ENCODE data around the gene CD3D.
A peak's percentile ranks its signal among the peaks of the same experiment; 100 is the strongest.

CD3D gene

DNA sequence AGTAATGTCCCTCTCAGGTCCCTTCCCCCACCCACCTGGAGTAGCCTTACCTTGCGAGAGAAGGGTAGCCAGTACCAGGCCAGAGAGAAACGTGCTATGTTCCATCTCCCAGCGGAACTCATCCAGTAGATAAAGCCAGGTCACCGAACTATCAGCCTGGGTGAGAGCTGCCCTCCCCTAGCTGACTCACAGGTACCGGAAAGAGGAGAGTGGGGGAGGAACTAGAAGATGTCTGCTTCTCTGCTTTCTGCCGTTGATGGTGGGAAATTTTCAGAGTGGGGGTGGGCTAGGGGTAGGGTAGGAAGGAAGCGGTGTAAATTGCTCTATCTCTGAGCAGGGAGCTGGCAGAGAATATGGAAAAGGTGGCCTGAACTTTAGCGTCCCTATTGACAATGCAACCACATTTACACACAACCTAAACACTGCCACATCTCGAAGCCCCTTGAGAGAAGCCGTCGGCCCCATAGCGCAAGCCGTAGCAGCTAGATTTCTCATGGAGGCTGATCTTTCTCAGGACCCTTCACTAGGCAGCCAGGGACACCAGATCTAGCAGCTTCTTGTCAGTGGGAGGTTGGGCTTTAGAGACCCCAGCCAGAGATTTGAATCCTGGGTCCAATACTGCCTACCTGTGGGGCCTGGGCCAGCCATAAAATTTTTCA is at the start of gene CD3D:
CD3D (minus strand) TSS at position 203 of the 659 bp plus-strand sequence; CDS start at position 105, 98 bp downstream.
- peak in 1 of 2 donors; percentile 56 for DNase-seq (ENCODE audit: extremely low read depth in 1 of 2, low read depth in 1 of 2)

DNA sequence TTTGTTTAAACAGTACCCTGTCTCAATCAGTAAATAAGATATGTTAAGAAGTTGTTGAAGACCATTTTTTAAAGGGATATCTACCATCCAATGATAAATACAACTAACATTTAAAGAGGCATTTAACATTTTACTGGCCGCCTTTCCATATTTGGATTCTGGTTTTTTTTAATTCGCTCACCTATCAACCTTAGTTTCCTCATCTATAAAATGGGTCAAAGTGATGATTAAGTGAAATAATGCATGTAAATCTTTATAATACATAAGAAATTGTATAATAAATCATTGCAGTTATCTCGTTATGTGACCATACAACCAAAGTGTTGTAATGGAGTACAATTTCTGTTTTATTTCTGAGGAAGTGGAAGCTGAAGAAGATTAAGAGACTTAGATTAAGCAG is 41.2 kb upstream of the CD3D start:
- DNase-seq (ENCODE audit: extremely low read depth in 1 of 2, low read depth in 1 of 2), result no peak

DNA sequence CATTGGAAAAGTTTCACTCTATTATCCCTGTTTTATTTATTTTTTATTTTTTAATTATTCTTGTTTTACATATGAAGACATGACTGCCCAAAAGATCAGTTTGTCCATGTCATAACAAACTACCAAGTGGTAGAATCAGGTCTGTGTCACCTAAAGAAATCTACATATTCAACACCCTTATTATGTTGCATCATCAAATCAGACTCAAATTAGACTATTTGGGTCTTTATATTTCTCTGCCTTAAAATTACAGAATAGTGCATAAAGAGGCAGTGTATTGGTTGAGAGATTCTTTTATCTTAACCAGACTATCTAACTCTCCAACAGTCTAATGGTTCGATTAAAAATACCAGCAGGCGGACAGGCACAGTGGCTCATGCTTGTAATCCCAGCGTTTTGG is 40.4 kb upstream of the CD3D start:
- no peak for DNase-seq (ENCODE audit: extremely low read depth in 1 of 2, low read depth in 1 of 2)

DNA sequence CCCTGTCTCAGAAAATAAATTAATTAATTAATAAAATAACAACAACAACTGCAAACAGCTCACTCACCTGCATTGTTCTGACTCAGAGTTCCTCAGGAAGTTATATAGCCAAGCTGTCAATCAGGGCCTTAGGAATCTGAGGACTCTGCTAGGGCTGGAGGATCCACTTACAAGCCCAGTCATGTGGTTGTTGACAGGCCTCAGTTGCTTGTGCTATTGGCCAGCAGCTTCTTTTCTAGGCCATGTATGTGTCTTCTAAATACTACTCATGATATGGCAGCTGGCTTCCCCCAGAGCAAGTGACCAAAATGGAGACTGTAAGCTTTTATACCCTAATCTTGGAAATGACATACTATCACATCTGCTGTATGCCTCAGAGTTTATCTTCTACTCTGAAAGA is 38.1 kb upstream of the CD3D start:
- no peak for DNase-seq (ENCODE audit: extremely low read depth in 1 of 2, low read depth in 1 of 2)

DNA sequence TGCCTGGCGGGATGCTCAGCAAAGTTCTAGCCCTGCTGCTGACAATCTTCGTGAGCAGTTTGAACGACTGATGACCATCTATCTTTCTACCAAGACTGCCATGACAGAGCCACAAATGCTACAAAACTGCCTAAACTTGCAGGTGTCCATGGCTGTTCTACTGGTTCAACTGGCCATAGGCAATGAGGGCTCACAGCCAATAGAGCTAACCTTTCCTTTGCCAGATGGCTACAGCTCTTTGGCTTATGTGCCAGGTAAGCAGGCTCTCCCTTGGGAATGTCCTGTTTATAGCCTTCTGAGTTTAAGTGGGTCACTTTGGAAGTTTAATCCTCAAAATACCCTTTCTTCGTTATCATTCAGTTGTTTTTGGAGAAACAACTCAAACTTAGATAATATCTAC is 37.0 kb upstream of the CD3D start:
- DNase-seq (ENCODE audit: extremely low read depth in 1 of 2, low read depth in 1 of 2), result no peak

DNA sequence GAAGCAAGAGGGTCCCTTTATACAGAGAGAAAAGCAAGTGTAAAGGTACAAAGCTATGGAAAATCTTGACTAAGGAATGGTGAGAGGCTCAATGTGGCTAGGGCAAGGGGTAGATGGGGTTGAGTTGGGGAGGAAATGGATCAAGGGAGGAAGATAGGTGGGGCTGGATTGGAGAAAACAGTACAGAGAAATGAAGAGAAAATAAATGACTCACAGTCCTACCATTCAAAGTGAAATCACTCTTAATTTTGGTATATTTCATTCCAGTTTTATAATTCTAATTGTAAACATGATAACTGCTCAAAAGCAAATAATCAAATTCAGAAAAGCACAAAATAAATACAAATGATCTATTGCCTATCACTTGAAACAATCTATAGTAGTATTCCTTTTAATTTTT is 33.5 kb upstream of the CD3D start:
- no peak for DNase-seq (ENCODE audit: extremely low read depth in 1 of 2, low read depth in 1 of 2)

DNA sequence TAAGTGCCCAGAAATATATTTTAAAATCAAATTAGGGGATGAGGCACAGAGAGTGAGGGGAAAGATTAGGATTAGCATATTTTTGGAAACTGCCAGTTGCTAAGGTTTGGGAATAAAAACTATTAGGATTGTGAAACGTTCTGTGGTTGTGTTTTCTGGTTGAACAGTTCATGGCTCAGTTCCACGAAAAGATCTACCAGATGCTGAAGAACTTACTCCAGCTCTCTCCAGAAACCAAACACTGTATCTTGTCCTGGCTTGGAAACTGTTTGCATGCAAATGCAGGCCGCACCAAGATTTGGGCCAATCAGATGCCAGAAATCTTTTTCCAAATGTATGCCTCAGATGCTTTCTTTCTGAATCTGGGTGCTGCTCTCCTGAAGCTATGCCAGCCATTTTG is 32.2 kb upstream of the CD3D start:
- no peak for DNase-seq (ENCODE audit: extremely low read depth in 1 of 2, low read depth in 1 of 2)

DNA sequence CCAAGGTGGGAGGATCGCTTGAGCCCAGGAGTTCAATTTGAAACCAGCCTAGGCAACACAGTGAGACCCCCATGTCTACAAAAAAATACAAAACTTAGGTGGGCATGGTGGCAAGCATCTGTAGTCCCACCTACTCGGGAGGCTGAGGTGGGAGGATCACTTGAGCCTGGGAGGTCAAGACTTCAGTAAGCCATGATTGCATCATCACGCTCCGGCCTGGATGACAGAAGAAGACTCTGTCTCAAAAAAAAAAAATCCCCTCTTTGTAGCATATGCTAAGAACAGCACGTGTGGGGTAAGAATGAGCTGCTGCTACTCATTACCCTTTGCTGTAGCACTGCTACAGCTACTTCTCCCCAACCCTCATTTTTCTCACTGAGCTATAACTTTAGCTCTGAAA is 31.4 kb upstream of the CD3D start:
- no peak for DNase-seq (ENCODE audit: extremely low read depth in 1 of 2, low read depth in 1 of 2)

DNA sequence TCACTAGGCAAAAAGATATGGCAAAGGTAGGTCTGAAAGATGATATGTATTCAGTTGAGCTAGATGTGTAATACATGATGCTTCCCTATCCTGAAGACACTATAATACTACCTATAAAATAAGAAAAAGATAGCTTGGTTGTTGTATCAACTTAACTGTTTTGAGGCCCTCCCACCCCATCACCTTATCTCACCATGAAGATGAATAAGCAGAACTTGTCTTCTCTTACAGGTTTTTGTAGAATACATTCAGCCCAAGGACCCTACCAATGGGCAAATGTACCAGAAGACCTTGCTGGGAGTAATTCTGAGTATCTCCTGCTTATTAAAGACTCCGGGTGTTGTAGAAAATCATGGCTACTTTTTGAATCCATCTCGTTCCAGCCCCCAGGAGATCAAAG is 30.8 kb upstream of the CD3D start:
- DNase-seq (ENCODE audit: extremely low read depth in 1 of 2, low read depth in 1 of 2), result no peak

DNA sequence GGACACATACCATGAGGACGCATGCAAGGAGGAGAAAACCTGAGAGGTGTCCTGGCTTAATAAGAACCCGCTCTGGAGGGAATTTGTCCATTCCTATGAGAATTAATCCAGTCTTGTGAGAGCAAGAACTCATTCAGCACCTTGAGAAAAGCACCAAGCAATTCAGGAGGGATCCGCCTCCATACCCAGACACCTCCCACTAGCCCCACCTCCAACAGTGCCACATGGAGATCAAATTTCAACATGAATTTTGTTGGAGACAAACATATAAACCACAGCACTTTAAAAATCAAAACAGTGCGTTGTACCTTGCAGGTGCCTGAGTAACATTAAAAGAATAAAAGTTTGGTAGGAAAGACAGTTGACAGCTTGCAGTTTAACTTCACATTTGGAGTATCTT is 28.3 kb upstream of the CD3D start:
- no peak for DNase-seq (ENCODE audit: extremely low read depth in 1 of 2, low read depth in 1 of 2)

DNA sequence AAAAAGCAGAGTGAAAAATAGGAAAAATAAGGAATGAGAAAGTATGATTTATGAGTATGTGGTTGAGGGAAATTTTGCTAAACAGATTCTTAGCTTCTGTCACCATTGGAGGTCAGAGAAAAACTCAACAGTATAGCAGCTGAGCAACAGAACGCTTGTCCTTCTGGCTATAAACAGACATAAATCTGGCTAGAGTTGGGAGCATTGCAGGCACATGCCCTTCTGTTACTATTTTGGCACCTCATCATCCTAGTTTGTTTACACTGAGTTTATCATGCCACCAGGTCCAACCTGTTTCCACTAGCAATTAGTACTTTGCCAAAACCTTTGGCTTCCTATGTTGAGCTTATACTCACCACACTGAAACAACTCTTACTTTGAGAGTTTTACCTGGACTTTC is 23.8 kb upstream of the CD3D start:
- DNase-seq (ENCODE audit: extremely low read depth in 1 of 2, low read depth in 1 of 2), result no peak

DNA sequence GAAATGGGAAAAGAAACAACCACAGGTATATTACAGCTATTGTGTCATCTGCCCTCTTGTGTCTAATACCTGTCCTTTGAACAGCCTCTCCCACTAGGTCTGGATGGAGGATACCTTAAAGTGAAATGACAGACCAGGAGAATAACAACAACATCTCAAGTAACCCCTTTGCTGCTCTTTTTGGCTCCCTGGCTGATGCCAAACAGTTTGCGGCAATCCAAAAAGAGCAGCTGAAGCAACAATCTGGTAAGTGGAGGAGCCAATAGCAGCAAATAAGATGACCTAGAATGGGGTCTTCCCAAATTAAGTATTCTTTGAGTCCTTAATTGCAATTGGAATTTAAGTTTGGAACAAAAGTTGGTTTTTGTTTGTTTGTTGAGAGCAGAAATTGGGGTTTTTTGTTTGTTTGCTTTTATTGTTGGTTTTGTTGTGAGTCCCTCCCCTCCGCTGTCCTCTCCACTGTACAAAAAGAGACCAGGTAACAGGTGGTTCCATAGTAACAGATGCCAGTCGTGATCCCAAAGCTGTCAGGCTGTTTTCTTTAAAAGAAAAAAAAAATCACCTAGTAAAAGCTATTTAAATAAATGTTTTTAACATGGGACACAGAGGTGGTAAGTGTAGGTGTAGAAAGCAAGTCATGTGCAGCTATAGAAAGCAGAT is 22.6 kb upstream of the CD3D start:
- DNase-seq (ENCODE audit: extremely low read depth in 1 of 2, low read depth in 1 of 2), result no peak

DNA sequence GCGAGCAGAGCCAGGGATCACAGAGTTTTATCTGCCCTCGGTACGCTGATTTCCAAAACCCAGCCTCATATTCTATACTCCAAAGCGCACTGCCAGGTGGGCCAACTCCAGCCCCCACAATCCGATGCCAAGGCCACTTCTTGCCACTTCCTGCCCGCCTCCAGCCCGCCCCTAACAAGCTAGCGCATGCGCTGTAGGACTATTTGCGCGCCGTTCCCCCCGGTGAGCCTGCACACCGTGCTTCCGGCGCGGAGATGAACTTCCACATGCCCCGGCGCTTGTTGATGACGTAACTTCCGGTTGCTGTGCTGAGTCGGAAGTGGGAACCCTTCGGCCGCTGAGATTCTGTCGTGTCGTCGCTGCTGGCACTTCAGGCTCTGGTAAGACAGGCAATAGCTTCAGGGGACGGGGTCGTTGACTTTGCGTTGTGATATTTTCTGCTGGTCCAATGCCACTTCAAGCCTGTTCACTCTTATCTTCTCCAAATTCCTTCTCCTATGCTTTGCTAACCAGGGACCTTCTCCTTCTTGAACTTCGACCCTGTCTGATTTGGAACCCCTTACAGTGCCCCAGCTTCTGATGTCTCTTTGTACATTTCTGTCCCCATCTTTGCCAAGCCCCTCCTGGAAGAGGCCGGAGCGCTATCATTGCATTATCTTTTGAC is 16.9 kb upstream of the CD3D start, which contains the start of gene UBE4A:
UBE4A (plus strand) TSS at position 306 of the 664 bp plus-strand sequence. CDS start 5,481 bp downstream, outside the sequence.
- DNase-seq (ENCODE audit: extremely low read depth in 1 of 2, low read depth in 1 of 2), result peak; percentile 98

DNA sequence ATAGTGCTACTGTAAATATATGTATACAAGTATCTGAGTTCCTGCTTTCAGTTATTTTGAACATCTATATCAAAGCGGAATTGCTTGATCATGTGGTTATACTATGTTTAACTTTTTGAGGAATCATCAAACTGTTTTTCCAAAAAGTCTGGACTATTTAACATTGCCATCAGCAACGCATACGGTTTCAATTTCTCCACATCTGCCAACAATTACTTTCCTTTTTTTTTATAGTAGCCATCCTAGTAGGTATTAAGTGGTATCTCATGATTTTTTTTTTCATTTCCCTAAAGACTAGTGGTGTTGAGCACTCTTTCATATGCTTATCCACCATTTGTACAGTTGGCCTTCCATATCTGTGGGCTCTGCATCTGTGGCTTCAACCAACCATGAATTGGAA is 15.6 kb upstream of the CD3D start:
- no peak for DNase-seq (ENCODE audit: extremely low read depth in 1 of 2, low read depth in 1 of 2)

DNA sequence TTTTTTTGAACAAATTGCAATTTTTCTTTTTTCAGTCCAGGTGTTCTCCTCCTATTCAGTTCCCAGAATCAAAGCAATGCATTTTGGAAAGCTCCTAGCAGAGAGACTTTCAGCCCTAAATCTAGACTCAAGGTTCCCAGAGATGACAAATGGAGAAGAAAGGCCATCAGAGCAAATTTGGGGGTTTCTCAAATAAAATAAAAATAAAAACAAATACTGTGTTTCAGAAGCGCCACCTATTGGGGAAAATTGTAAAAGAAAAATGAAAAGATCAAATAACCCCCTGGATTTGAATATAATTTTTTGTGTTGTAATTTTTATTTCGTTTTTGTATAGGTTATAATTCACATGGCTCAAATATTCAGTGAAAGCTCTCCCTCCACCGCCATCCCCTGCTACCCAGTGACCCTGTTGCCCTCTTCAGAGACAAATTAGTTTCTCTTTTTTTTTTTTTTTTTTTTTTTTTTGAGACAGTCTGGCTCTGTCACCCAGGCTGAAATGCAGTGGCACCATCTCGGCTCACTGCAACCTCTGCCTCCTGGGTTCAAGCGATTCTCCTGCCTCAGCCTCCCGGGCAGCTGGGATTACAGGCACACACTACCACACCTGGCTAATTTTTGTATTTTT is 10.7 kb upstream of the CD3D start:
- DNase-seq (ENCODE audit: extremely low read depth in 1 of 2, low read depth in 1 of 2), result no peak

DNA sequence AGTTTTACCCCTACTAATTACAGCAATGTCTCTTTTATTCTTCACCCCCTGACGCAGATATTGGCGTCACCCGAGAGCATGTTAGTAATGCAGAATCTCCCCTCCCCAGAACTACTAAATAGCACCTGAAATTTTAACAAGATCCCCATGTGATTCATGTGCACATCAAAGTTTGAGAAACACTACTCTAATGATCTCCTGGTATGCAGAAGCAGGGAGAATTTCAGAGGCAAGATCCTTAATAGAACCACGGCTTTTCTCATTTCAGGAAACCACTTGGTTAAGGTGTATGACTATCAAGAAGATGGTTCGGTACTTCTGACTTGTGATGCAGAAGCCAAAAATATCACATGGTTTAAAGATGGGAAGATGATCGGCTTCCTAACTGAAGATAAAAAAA is 7.0 kb upstream of the CD3D start:
- DNase-seq (ENCODE audit: extremely low read depth in 1 of 2, low read depth in 1 of 2), result no peak

DNA sequence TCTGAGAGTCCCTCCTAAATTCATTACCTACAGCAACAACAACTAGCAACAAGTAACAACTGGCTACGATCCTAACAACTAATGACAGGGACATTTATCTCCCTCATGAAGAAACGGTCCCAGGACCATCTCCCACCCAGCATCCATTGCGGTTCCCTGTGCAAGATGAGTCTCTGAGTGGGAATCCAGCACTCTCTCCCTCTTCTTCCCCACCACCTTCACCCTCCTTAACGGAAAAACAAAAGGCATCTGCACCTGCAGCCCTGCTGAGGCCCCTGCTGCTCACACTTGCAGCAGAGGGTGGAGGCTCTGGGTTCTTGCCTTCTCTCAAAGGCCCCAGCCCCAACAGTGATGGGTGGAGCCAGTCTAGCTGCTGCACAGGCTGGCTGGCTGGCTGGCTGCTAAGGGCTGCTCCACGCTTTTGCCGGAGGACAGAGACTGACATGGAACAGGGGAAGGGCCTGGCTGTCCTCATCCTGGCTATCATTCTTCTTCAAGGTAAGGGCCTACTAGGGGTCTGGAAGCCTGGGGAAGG is 1.5 kb upstream of the CD3D start, which contains the start of gene CD3G:
CD3G (plus strand) TSS at position 364 of the 535 bp plus-strand sequence; CDS start at position 444, 80 bp downstream.
- DNase-seq (ENCODE audit: extremely low read depth in 1 of 2, low read depth in 1 of 2), result peak; percentile 52 to 57

DNA sequence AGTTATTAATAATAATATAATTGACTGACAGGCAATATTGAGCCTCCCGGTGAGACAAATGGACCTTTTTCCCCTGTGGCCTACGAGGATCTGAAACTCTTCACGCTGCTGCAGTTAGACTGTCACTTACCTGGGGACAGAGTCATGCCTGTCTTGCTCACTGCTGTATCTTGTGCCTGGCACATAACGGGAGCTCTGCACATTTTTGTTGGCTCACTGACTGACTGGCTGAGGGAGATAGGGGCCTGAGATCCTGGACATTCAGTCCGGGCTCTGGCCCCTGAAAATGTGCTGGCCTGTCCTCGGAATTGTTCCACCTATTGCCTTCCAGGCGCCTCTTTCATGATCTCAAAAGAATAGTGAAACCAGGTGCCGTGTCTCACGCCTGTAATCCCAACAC is 743 bp upstream of the CD3D start:
- DNase-seq (ENCODE audit: extremely low read depth in 1 of 2, low read depth in 1 of 2), result no peak

DNA sequence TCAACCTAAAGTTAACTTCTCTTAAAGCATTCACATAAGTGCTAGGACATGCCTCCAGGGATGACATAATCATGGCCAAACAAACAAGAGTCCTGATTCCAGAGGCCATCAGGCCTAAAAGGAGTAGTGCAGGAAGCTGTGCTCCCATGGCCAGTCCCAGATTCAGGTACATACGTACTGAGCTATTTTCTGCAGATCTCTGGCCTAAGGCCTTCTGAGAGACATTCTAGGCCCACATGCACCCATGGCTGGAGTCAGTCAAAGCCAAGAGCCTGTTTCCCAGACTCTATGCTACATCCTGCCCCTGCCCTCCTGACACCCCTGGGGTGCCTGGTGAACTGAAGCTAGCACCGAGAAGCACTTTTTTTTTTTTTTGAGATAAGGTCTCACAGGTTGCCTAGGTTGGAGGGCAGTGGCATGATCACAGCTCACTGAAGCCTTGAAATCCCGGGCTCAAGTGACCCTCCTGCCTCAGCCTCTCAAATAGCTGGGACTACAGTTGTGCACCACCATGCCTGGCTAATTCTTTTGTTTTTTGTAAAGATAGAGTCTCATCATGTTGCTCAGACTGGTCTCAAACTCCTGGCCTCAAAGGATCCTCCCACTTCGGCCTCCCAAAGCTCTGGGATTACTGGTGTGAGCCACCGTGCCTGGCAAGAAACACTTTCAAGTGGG is 553 bp downstream of the CD3D start:
- no peak for DNase-seq (ENCODE audit: extremely low read depth in 1 of 2, low read depth in 1 of 2)

DNA sequence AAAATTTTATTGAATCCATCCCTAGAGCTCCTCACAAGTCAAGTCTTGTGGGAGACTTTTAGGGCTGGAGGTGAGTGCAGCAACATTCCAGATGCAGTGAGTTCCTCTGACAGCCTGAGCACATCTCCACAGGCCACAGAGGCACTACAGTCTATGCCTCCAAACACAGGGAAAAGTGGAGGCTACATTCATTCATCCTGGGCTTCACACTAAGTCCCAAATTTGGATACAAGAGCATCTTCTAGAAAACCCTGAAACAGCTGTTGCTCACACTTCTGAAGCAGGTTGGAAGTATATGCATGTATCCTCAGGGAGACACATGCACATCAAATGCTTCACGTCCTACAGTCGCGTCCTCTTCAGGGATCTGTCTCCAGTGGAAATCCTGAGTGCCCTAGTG is 1.2 kb downstream of the CD3D start:
- DNase-seq (ENCODE audit: extremely low read depth in 1 of 2, low read depth in 1 of 2), result no peak

DNA sequence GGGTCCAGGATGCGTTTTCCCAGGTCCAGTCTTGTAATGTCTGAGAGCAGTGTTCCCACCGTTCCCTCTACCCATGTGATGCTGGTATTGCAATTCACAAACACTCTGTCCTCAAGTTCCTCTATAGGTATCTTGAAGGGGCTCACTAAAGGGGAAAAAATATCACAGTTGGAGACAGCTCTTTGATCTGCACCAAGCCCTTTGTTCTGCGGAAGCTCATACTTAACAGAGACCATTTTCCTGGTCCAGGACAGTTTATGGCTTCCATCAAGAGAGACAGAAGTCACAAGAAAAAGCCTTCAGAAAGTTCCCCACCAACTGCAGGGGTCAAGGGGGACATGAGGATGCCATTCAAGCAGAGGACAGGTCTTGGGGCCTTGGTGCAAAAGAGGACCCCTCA is 2.1 kb downstream of the CD3D start:
- DNase-seq (ENCODE audit: extremely low read depth in 1 of 2, low read depth in 1 of 2), result no peak

All from activated CD8-positive, alpha-beta memory T cell treated with anti-CD3 and anti-CD28 coated beads for 1 hour (primary cell).